ENCODE results near the gene RBM17. TPM values are rescaled to one million over a fixed set of nuclear protein-coding genes. Genes with fewer than 3 reads are reported as not detected.

RBM17 gene
- total and polyA plus RNA-seq, 10 of the 15 experiments (the other 5 are each of a cell fraction or from before 2014, with no cell fraction given), result 28.4 to 181 (median 83.9) TPM

- TF ChIP-seq SREBF1 (IDR thresholded peaks at IDR 0.05; ENCODE audit: low read length), result no peak
- no peak for TF ChIP-seq CBX3 (IDR thresholded peaks at IDR 0.05; ENCODE audit: borderline replicate concordance, low read depth)
- TF ChIP-seq ZNF622 (IDR thresholded peaks at IDR 0.05), result no peak
- peak; percentile 41; the same call in 1 of the 2 replicates for TF ChIP-seq IKZF1 (conservative IDR thresholded peaks at IDR 0.05)
- no peak for TF ChIP-seq GABPA (IDR thresholded peaks at IDR 0.05; ENCODE audit: low read depth)
- no peak for TF ChIP-seq ZBTB33 (IDR thresholded peaks at IDR 0.05)
- no peak for TF ChIP-seq MEF2B (IDR thresholded peaks at IDR 0.05; ENCODE audit: partially characterized antibody, poor library complexity, severe bottlenecking)
- TF ChIP-seq KDM1A (IDR thresholded peaks at IDR 0.05; ENCODE audit: borderline replicate concordance), result no peak
- TF ChIP-seq PKNOX1 (IDR thresholded peaks at IDR 0.05), result no peak
- TF ChIP-seq MLLT1 (IDR thresholded peaks at IDR 0.05), result 0 out of 2 replicates have a peak, but pooled peaks have one; percentile 21
- no peak for TF ChIP-seq ATF7 (IDR thresholded peaks at IDR 0.05; ENCODE audit: low read depth)
- no peak for TF ChIP-seq SMC3 (IDR thresholded peaks at IDR 0.05; ENCODE audit: borderline replicate concordance, low read length)
- TF ChIP-seq SMAD5 (IDR thresholded peaks at IDR 0.05; ENCODE audit: low read depth), result no peak
- TF ChIP-seq NBN (IDR thresholded peaks at IDR 0.05), result no peak
- TF ChIP-seq ETV6 (conservative IDR thresholded peaks at IDR 0.05 in 1 of 2, IDR thresholded peaks at IDR 0.05 in 1 of 2; ENCODE audit: borderline replicate concordance in 1 of 2, low read depth in 1 of 2), result no peak
- no peak for TF ChIP-seq TAF1 (IDR thresholded peaks at IDR 0.05; ENCODE audit: borderline replicate concordance, low read depth, low read length)
- TF ChIP-seq MEF2A (IDR thresholded peaks at IDR 0.05; ENCODE audit: insufficient read depth, low read depth, low read length), result no peak
- no peak for TF ChIP-seq NRF1 (conservative IDR thresholded peaks at IDR 0.05; ENCODE audit: low read depth, low read length)
- no peak for TF ChIP-seq STAT1 (conservative IDR thresholded peaks at IDR 0.05)
- no peak for TF ChIP-seq WRNIP1 (IDR thresholded peaks at IDR 0.05; ENCODE audit: borderline replicate concordance, low read depth, low read length)
- no peak for TF ChIP-seq ZBTB4 (CRISPR knock-in tag; IDR thresholded peaks at IDR 0.05)
- no peak for TF ChIP-seq RAD51 (IDR thresholded peaks at IDR 0.05)
- peak; percentile 59 for TF ChIP-seq RUNX3 (IDR thresholded peaks at IDR 0.05; ENCODE audit: low read length)
These were observed 26.6 kb upstream of the RBM17 start, which contains the start of gene IL2RA (continued) for GRCh38 chr10:6062101-6062771.
